ENCODE measurements around the gene NOM1.

- TF ChIP-seq POLR2A (IDR thresholded peaks at IDR 0.05; ENCODE audit: low read depth, low read length) = no peak
- peak; percentile 17 for TF ChIP-seq EZH2 (IDR thresholded peaks at IDR 0.05; ENCODE audit: borderline replicate concordance, low read depth, low read length, severe bottlenecking)
- no peak for TF ChIP-seq POLR2AphosphoS5 (IDR thresholded peaks at IDR 0.05; ENCODE audit: insufficient read depth, low read depth, low read length)
- no peak for TF ChIP-seq CTCF (IDR thresholded peaks at IDR 0.05; ENCODE audit: extremely low read depth in 1 of 2, insufficient read depth in 1 of 2, low read depth in 1 of 2, low read length in 2 of 2)
- no peak for TF ChIP-seq JUN (IDR thresholded peaks at IDR 0.05; ENCODE audit: borderline replicate concordance, insufficient read depth, insufficient read length, low read depth)
- no peak for TF ChIP-seq MAX (IDR thresholded peaks at IDR 0.05; ENCODE audit: insufficient read depth, insufficient read length)
- TF ChIP-seq FOS (IDR thresholded peaks at IDR 0.05; ENCODE audit: borderline replicate concordance, insufficient read depth, low read length) = no peak
Measured at GRCh38 chr7:157021871-157022680, 72.6 kb downstream of the NOM1 start.

Measured in endothelial cell of umbilical vein (primary cell).